Fibroblast of lung (primary cell): Measurements from ENCODE around the gene EEF1B2. TPM values are rescaled to one million over a fixed set of nuclear protein-coding genes. Genes with fewer than 3 reads are reported as not detected.
"Not testable (repeated sequence)": the region's sequence is repeated elsewhere in the genome, so short reads cannot be mapped to it uniquely, and the experiment has no call there.

Experiments
- DNase-seq, 2 donors: peaks; one replicate each; pipeline versions ENCODE4 v3.0.0 to v3.0.0-alpha.2; 2010; ENCODE audit warnings: low read depth in 2 of 2
- H2AFZ ChIP-seq: 2 replicates; pipeline ENCODE4 v1.5.1; 2012; ENCODE audit warnings: low read length, control low read depth, inconsistent platforms
- H3K27ac ChIP-seq: 2 replicates; pipeline ENCODE4 v1.5.1; 2011; ENCODE audit warnings: low read length, control low read depth; ENCODE audit not compliant: insufficient read depth
- H3K27me3 ChIP-seq: 2 replicates; pipeline ENCODE4 v1.5.1; 2011; ENCODE audit warnings: mild to moderate bottlenecking, low read length; ENCODE audit not compliant: control insufficient read depth, insufficient read depth
- H3K36me3 ChIP-seq: 2 replicates; pipeline ENCODE4 v1.5.1; 2011; ENCODE audit warnings: low read length; ENCODE audit not compliant: control insufficient read depth, insufficient read depth
- H3K4me1 ChIP-seq: 2 replicates; pipeline ENCODE4 v1.5.1; 2011; ENCODE audit warnings: low read length; ENCODE audit not compliant: control insufficient read depth, insufficient read depth; ENCODE audit errors: extremely low read depth
- H3K4me2 ChIP-seq: 2 replicates; pipeline ENCODE4 v1.5.1; 2011; ENCODE audit warnings: low read length, control low read depth; ENCODE audit not compliant: insufficient read depth; ENCODE audit errors: extremely low read depth
- H3K4me3 ChIP-seq, 4 experiments: fragments of 200-600 bp in 1 of 4; sonication (generic) in 1 of 4; replicated peaks in 1 of 4; 2 replicates each; pipeline ENCODE4 v1.5.1; 2011 to 2016; ENCODE audit warnings: low read length in 4 of 4, low read depth in 3 of 4, mild to moderate bottlenecking in 3 of 4, control low read depth in 2 of 4, inconsistent platforms in 1 of 4, mixed read lengths in 1 of 4; ENCODE audit not compliant: insufficient read depth in 1 of 4; ENCODE audit errors: control extremely low read depth in 1 of 4
- H3K79me2 ChIP-seq: 2 replicates; pipeline ENCODE4 v1.5.1; 2012; ENCODE audit warnings: mild to moderate bottlenecking, low read length, inconsistent platforms; ENCODE audit not compliant: control insufficient read depth, insufficient read depth
- H3K9ac ChIP-seq: 2 replicates; pipeline ENCODE4 v1.5.1; 2011; ENCODE audit warnings: mild to moderate bottlenecking, low read length, control low read depth; ENCODE audit not compliant: insufficient read depth
- H3K9me3 ChIP-seq: 2 replicates; pipeline ENCODE4 v1.5.1; 2012; ENCODE audit warnings: low read depth, low read length; ENCODE audit not compliant: control insufficient read depth, insufficient read depth
- H4K20me1 ChIP-seq: 2 replicates; pipeline ENCODE4 v1.5.1; 2011; ENCODE audit warnings: low read length; ENCODE audit not compliant: control insufficient read depth, insufficient read depth; ENCODE audit errors: extremely low read depth
- CTCF ChIP-seq, 2 donors: IDR thresholded peaks in 1 of 2; conservative IDR thresholded peaks in 1 of 2; 1 replicate in 1 of 2; 2 replicates in 1 of 2; pipeline ENCODE4 v1.5.1; 2011 to 2012; ENCODE audit warnings: low read length in 2 of 2, control low read depth in 1 of 2, inconsistent platforms in 1 of 2, low read depth in 1 of 2, mild to moderate bottlenecking in 1 of 2
- EZH2 ChIP-seq: IDR thresholded peaks from 2 replicates; pipeline ENCODE4 v1.5.1; 2012; ENCODE audit warnings: low read length, control low read depth, mild to moderate bottlenecking; ENCODE audit errors: missing control alignments
- polyA plus RNA-seq, 2 donors: library from polyadenylated mRNA; depleted of rRNA in 1 of 2; stranded (reverse) in 1 of 2; unstranded in 1 of 2; fragments of >200 nt; gene quantifications; 2 replicates each; pipeline ENCODE4 v1.2.1, GENCODE V29; 2011 to 2012; ENCODE audit warnings: missing spikeins in 1 of 2
- total RNA-seq: library from RNA; depleted of rRNA; stranded (reverse); fragments of >200 nt; gene quantifications from 2 replicates; pipeline ENCODE4 v1.2.1, GENCODE V29; 2014

Gene EEF1B2
- total and polyA plus RNA-seq, 2 donors (not counting 1 experiment from before 2014, with no cell fraction given): 439 to 984 TPM

- Histone ChIP-seq H3K4me3 (no peak overlapping the region), H4K20me1 (no peaks in the 10 kb centered on the region), H3K4me1 (peaks cover 2% of the 10 kb centered on the region), H2AFZ (no peak overlapping the region), H3K27me3 (no peaks in the 10 kb centered on the region), H3K9me3 (no peaks in the 10 kb centered on the region), H3K9ac (no peak overlapping the region), H3K4me2 (no peak overlapping the region), H3K36me3 (peaks cover 2% of the 10 kb centered on the region), H3K27ac (no peak overlapping the region), H3K79me2 (no peaks in the 10 kb centered on the region)
- no peak for DNase-seq
- TF ChIP-seq EZH2: no peak
- TF ChIP-seq CTCF (conservative IDR thresholded peaks at IDR 0.05 in 1 of 2, IDR thresholded peaks at IDR 0.05 in 1 of 2; ENCODE audit: low read depth in 1 of 2, low read length in 2 of 2): no peak
Observed at GRCh38 chr2:206115026-206115578, 44.6 kb upstream of the EEF1B2 start.

GRCh38 chr2:206116278-206116677 lies 43.4 kb upstream of the EEF1B2 start:
- no peaks in the 10 kb centered on the region for H3K9me3 ChIP-seq
- TF ChIP-seq EZH2 (no peak), CTCF (conservative IDR thresholded peaks at IDR 0.05 in 1 of 2, IDR thresholded peaks at IDR 0.05 in 1 of 2; ENCODE audit: low read depth in 1 of 2, low read length in 2 of 2) (no peak)
- H3K9ac ChIP-seq: no peak overlapping the region
- H3K27ac ChIP-seq: no peak overlapping the region
- H3K4me2 ChIP-seq: no peak overlapping the region
- H3K79me2 ChIP-seq: no peaks in the 10 kb centered on the region
- H3K4me1 ChIP-seq: peaks cover 2% of the 10 kb centered on the region
- H2AFZ ChIP-seq: no peak overlapping the region
- H3K4me3 ChIP-seq: no peak overlapping the region
- H3K36me3 ChIP-seq: peaks cover 2% of the 10 kb centered on the region
- no peak for DNase-seq
- H3K27me3 ChIP-seq: no peaks in the 10 kb centered on the region
- H4K20me1 ChIP-seq: no peaks in the 10 kb centered on the region

- not testable (repeated sequence) for H3K4me2 ChIP-seq, H4K20me1 ChIP-seq, H3K79me2 ChIP-seq, H3K9me3 ChIP-seq, DNase-seq, H3K36me3 ChIP-seq, H3K27ac ChIP-seq, H2AFZ ChIP-seq, H3K27me3 ChIP-seq, H3K4me1 ChIP-seq, H3K4me3 ChIP-seq, H3K9ac ChIP-seq
Observed at GRCh38 chr2:206122569-206122968, 37.1 kb upstream of the EEF1B2 start.
